IPS-NIHi11 (cell line): Measurements from ENCODE around the gene BRD2.
A peak's percentile ranks its signal among the peaks of the same experiment; 100 is the strongest.

ENCODE experiments used
- DNase-seq: peaks from one replicate; pipeline ENCODE4 v3.0.0; 2012; ENCODE audit warnings: mixed read lengths, low spot score

The BRD2 gene

DNA sequence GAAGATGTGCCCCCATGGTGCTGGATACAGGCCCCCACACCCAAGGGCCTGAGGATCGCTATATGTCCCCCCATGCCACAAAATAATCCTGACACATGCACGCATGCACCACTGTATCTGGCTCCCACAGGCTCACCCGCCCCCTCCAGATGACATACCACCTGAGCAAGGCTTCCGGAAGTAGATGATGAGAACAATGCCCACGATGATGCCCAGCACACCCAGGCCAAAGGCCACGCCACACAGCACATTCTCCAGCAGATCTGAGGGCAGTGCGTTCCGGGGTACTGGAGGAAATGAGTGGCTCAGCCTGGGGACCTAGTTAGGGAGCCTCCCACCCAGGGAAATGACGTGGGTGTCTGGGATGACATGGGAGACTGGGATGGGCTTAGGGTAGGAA lies 19.3 kb upstream of the BRD2 start:
- DNase-seq: no peak

DNA sequence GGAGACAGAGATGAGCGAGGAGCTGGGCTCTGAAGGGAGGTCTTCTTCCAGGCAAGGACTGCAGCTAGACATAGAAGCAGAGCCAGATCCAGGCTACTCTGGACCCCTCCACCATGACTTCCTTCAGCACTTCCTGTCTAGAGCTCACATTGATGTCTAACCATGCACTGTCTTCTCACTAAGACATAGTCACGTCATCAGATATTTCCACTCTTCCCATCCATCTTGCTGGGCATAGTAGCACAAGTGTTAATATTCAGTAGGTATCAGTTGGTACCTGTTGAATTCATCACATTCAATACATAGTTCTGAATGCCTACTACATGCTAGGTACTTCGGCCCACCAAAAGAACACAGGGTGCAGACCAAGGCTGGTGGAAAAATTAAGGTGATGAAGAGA lies 18.4 kb upstream of the BRD2 start:
- DNase-seq: no peak

GRCh38 chr6:32950449-32950848 lies 17.9 kb upstream of the BRD2 start:
- no peak for DNase-seq

DNA sequence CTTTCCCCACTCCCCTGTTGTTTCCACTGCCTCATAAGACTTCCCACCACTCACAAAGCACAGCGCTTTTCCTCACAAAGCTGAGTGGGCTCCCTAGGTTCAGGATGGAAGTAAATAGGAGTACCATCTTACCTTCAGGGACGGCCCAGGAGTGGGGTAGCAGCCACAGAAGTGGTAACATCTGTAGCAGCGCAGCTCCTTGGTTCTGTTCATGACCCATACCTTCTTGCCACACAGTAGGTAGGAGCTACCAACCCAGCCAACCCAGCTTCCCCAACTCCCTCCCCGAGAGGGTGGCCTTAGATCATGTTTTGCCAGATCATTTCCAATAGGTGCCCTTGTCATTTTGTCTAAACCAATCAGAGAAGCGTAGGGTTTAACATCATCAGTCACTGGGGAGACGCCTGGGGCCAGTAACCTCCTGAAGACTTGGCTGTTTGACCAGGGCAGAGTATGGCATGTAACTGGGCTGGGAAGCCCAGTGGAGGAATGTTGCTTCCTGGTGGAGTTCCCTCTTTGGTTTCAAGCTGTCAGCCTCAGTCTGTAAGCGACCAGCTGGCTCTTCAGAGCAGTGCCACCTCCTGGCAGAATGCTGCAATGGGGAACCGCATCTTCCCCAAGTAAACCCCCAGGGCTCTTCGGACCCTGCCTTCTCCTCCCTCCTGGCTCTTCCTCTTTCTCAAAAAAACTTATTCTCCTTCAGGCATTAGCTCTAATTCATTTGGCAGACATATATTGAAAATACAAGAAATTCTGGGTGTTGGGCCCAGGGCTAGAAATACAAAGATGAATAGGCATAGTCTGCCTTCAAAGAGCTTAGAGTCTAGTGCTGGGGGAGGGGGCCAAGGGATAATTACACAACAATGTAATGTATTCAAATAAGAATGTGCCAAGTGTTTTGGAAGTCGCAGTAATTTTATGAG lies 15.3 kb upstream of the BRD2 start, which contains the start of gene HLA-DMA:
HLA-DMA (minus strand) TSS at position 281 of the 923 bp plus-strand sequence; CDS start at position 220, 61 bp downstream.
- DNase-seq: peak; percentile 81

GRCh38 chr6:32953775-32954174 lies 14.6 kb upstream of the BRD2 start:
- DNase-seq: no peak

DNA sequence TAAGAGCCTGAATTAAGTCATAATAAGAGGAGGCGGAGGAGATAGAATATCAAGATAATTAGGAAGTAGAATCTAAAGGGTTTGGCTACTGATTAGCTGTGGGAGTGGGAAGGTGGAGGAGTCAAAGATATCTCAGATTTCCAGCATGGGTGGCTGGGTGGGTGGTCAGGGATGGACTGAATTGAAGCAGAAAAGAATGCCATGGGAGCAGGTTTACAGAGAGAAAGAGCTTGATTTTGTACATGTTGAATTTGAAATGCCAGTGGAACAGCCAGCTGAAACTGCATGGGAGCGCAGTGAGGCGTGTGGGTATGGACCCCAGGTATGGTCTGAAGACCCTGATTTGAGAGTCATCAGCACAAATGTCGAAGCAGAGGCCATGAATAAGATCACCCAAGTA lies 14.1 kb upstream of the BRD2 start:
- DNase-seq: no peak

DNA sequence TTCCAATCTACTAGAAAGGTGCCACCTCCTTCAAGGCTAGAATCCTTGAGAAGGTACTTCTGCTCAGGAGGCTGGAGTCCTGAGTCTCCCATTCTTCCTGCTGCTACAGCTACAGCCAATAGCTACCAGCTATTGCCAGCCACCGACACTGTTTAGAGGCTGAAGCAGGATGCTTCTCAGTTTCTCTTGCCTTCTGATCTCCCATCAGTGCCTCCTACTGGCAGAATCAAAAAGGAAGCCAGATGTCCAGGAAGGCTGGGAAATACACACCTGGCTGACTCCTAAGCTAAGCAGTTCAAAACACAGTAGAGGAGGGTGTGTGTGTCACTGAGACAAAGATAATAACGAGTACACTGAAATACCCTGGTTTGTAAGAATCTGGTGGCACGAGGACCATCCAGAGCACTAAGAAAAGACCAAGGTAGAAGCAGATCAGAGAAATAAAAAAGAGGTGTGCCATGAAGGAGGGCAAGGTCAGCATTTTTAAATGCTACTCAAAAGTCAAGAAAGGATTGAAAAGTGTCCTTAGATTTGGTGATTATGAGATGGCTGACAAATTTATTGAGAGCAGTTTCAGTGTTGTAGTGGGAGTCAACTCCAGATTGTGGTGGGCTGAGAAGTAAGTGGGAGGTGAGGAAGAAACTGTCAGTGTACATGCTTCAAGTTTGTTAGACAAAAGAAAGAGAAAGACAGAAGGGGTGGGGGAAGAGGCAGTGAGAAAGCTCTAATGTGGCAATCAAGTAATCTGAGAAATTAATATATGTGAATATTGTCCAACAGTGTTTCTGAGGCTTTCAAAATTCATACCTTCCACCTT lies 13.2 kb upstream of the BRD2 start:
- DNase-seq: peak; percentile 60

- DNase-seq: no peak
These were observed 12.2 kb upstream of the BRD2 start for GRCh38 chr6:32956176-32956575.

- DNase-seq: no peak
These were observed 7.8 kb upstream of the BRD2 start for GRCh38 chr6:32960563-32960962.

- no peak for DNase-seq
These were observed 6.1 kb upstream of the BRD2 start for GRCh38 chr6:32962213-32962826.

DNA sequence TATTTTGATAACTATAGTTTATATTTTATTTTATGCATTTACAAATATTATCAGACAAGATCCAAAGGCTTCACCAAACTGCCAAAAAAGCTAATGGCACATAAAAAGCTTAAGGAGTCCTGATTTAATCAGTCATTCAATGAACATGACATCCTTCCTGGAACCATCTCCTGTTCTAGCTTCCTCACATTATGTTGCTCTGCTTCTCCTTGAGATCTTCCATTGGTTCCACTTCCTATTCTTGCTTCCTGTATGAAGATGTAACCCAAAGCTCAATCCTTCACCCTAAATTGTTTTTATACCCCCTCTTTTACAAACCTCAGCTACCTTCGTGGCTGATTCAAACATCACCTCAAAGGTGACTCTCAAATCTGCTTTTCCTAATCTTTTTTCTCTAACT lies 4.5 kb upstream of the BRD2 start:
- no peak for DNase-seq

DNA sequence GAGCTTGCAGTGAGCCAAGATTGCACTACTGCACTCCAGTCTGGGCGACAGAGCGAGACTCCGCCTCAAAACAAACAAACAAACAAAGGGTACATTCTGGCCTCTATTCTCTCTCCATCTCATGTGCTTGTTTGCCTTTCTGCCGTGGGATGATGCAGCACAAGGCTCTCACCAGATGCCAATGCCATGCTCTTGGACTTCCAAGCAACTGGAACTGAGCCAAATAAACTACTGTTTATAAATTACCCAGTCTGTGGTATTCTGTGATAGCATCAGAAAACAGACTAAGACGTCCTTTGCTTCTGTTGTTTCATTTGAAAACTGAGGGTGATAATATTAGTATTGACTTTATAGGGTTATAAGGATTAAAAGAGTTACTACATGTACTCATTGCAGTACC lies 3.6 kb upstream of the BRD2 start:
- no peak for DNase-seq

DNA sequence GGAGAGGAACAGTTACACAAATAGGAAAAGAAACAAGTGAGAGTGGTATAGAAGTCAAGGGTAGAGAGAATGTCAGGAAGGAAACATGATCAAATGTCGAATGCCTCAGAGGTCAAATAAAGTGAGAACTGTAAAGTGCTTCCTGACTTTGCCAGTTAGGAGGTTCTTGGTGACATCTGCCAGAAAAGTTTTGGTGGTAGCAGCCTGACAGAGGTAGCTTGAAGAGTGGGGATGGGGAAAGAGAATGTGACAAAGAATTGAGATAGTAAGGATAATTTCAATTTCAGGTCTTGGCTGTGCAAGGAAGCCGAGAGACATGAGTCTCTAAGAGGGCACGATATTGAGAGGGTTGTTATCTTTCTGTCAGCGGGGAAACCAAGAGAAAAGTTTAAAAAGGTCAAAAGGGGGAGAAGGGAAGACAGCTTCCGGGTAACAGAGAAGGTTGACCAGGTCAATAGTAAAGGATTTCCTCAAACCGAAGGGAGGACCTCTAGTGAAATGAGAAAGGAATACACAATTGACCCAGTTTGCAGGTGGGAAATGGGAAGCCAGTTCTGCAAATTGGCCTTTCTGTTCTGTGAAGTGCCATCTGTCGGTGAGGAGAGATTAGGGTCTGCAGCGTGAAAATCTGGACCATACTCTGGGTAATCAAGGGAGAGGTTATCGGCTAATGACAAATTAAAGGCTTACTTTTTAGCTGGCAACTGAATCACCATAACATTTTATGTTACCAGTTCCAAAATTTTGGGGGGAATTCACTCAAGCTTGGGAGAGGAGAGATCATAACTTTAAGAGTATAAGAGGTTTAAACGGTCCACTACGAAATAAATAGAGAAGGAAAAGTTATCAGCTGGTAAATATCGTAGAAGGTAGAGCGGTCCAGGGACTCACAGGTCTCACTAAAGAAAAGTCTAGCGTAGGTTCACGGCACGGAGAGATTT lies 973 bp upstream of the BRD2 start:
- peak; percentile 44 for DNase-seq

DNA sequence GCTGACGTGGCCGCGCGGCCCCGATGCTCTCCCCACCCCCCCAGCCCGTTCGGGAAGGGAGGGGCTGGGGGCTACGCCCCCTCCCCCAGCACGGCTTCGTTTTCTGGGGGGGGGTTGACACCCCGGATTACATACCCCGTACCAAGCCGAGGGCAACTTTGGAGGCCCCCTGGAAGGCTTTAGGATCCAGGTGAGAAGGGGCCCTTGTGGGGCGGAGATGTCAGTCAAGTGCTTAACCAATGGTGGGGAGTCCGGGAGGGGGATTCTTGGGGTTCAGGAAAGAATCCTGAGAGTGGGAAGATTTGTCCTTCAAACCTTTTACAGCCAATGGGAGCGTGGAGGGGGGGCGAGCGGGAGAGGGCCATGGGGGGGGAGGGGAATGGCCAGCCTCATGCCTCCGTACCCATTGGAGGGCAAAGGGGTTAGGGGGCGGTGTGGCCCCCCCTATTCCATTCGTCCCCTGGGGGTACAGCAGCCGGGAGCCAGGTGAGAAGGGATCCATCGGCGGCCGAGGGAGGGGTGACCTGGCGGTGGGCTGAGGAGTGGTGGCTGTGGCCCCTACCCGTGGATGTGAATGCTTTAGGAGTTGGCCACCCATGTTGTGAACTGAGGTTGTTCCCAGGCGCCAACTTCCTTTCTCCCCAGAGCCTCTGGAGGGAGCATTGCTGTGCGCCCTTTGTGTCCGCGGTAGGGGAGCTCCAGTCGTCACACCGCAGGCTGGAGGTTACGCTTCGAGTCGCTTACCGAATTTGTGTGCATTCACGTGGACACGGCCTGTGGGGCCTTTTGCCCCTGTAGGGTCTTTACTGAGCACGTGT lies 682 bp downstream of the BRD2 start:
- DNase-seq: peak; percentile 74

DNA sequence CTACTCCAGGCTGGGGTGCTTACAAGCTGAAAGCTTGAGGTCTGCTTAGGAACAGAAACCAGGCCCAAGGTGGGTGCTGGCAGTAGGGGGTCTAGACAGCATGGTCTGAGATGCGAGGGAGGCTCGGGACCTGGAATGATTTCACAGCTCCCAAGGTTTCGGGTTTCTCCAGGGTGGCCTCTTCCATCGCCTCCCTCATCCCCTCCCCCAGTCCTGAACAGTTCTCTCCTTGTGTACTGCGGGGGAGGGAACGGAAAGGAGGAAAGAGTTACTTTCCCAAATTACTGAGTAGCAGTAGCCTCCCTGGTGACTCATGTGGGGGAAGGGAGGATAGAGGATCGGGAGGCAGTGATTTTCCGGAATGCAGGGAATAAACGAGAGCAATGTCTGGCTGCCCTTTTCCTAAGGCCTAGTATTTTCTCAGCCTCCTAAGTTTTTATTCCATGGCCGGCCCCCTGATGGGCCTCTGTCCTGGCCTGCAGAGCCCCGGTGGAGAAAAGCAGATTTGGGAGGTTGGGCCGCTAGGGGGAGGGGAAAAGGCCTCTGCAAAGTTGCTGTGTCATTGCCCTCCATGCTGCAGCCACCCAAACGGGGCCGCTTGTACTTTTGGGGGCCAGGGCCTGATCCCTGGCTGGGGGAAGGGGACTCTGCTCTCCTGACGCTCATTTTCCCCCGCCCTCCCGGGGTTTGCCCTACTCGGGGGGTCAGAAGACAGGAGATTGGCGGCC lies 1.5 kb downstream of the BRD2 start:
- DNase-seq: no peak

DNA sequence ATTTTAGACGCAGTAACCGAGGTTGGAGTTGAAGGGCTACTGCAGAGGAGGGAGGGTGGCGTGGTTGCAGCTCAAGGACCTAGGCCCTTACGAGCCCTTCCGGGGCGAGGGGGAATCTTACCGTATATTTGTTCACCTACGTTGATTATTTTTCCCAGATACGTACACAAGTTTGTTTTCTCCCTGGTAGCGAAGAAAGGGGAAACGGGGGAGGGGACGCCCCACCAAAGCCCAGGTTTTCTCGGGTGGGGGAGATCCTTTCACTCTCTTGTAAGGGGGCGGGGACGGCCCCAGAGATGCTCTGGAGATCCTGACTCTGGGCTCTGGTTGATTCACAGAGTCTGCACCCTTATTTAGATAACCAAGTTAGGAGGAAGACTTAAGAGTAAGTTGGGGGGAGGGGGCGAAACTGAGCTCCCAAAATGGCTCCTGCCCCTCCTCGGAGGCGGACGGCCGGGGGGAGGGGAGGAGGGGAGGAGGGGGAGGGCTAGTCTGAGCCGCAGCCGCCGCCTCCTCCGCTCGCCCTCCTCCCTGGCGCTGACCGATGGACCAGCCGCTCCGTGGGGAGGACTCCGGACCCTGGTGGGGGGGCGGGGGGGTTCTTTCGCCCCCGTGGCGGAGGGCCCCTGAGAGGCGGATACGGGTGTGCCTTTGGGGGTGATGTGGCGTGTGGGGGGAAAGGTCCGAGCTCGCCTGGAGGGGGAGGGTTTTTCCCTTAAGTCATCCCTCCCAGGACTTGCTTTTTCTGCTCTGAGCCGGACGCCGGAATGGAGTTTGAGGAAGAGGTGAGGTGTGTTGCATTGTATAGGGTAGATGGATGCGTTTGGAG lies 2.2 kb downstream of the BRD2 start:
- DNase-seq: peak; percentile 51

DNA sequence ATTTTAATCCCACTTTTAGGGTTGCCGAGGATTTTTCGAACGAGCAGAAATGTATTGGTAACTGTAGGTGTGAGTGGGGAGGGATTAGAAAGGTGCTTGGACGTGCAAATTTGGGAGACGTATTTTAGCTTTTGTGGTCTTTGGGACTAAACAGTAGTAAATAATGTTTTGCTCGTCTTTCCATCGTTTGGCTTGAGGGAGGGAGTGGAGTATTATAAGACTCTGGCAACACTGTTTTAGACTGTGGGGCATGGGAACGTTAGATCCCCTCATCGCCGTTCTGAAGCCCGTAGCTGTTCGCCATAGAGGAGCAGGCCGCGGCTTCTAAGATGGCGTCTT lies 2.8 kb downstream of the BRD2 start:
- DNase-seq: no peak

- peak; percentile 83 for DNase-seq
These were observed 3.4 kb downstream of the BRD2 start for GRCh38 chr6:32971581-32972352.
